ENCODE results near the gene PDIA6.

- TF ChIP-seq POLR2A (IDR thresholded peaks at IDR 0.05) (no peak), CTCF (IDR thresholded peaks at IDR 0.05) (no peak)
These were observed 18.9 kb upstream of the PDIA6 start for GRCh38 chr2:10831400-10831985.

All from body of pancreas (tissue), 4 donors.